GM18951 (cell line): Measurements from ENCODE around the gene ATP6V0A1.

Source experiments
- POLR2A ChIP-seq: IDR thresholded peaks from 4 replicates; pipeline ENCODE4 v1.6.1; 2011; ENCODE audit warnings: mild to moderate bottlenecking; ENCODE audit not compliant: insufficient read length, insufficient read depth; ENCODE audit errors: extremely low read depth
- in situ Hi-C: fragments of 300-500 bp; cut with MboI; formaldehyde crosslinking; loops from one replicate; pipeline ENCODE4 v1.12.0; 2022; ENCODE audit warnings: low sequenced_read_pairs, mixed read lengths, inconsistent platforms; ENCODE audit not compliant: unreplicated experiment

The ATP6V0A1 gene

GRCh38 chr17:42566215-42566882 lies 107.7 kb downstream of the ATP6V0A1 start:
- TF ChIP-seq POLR2A = no peak
- in situ Hi-C loops = no loop called here

DNA sequence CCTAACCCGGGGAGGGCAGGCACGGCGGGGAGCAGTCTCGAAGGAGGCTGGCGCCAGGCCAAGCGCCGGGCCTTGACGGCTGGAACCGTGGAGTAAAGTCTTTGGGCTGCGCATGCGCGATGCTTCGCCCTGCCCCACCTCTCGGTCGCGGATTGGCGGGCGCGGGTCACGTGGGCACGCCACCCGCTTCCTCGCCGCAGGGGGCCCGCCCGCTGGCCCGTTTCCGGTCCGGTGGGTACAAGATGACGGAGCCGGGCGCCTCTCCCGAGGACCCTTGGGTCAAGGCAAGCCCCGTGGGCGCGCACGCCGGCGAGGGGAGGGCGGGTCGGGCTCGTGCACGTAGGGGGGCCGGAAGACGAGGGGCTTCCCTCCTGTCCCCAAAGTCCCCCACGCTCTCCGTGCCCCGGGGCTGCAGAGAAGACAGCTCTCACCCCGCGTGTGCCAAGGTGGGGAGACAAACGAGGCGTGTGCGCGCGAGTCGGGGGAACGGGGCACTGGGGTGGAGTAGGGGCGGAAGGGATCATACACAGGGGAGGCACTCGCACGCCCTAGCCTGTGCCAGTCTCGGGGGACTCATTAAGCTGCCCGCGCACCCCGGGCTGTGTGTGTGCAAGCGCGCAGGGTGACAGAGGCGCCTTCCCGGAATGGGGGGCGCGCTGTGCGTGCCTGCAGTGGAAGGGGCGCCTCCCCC lies 108.3 kb downstream of the ATP6V0A1 start, which contains the start of gene MLX:
Gene MLX, plus strand, starts transcription at position 218 of the 691 bp plus-strand sequence. Its CDS starts 25 bp downstream, at position 243.
- in situ Hi-C loops = no loop called here
- peak; percentile 81 for TF ChIP-seq POLR2A

GRCh38 chr17:42568341-42569111 lies 109.8 kb downstream of the ATP6V0A1 start:
- no peak for TF ChIP-seq POLR2A
- in situ Hi-C loops = no loop called here

GRCh38 chr17:42571435-42572225 lies 113.0 kb downstream of the ATP6V0A1 start:
- in situ Hi-C loops = loop anchor here (5.0 kb wide), 1 partner anchor 101 kb away; no protein-coding TSS in a partner anchor
- TF ChIP-seq POLR2A = no peak
